ENCODE results near the gene CBR1. TPM values are rescaled to one million over a fixed set of nuclear protein-coding genes. Genes with fewer than 3 reads are reported as not detected.

The CBR1 gene
- polyA plus RNA-seq, 1 experiment: 157 TPM

- H3K4me3 ChIP-seq (ENCODE audit: low read depth, low read length): peak overlapping the region; percentile 99
- H3K36me3 ChIP-seq (ENCODE audit: control insufficient read depth, insufficient read depth, low read length): peaks cover 11% of the 10 kb centered on the region
- ChIA-PET CTCF (interaction anchor here (0.6 to 2.2 kb wide), 5 partner anchors 10 to 77 kb away, joined by 3 to 7 read pairs (median 3); no protein-coding TSS in a partner anchor), POLR2A (interaction anchor here (0.5 to 1.2 kb wide), 2 partner anchors 10 to 1330 kb away, joined by 3 to 13 read pairs; partner anchors contain the start of gene CBR1)
- DNase-seq (ENCODE audit: low read depth): no peak
- TF ChIP-seq CTCF (IDR thresholded peaks at IDR 0.05; ENCODE audit: insufficient read depth, low read depth, low read length): no peak
- H3K27me3 ChIP-seq (ENCODE audit: control insufficient read depth, insufficient read depth, low read length): no peaks in the 10 kb centered on the region
Measured at GRCh38 chr21:36059823-36060158, 10.0 kb upstream of the CBR1 start.

GRCh38 chr21:36060159-36060921 lies 9.5 kb upstream of the CBR1 start, which contains the start of gene SETD4:
Gene SETD4 (minus strand): TSS chr21:36060526. CDS start chr21:36058888, 1,638 bp downstream.
- CTCF ChIA-PET: interaction anchor here (0.8 to 2.2 kb wide), 4 partner anchors 46 to 77 kb away, joined by 3 to 7 read pairs (median 4); no protein-coding TSS in a partner anchor

GRCh38 chr21:36061445-36061844 lies 8.4 kb upstream of the CBR1 start:
- Histone ChIP-seq H3K36me3 (ENCODE audit: control insufficient read depth, insufficient read depth, low read length) (peaks cover 4% of the 10 kb centered on the region), H3K4me3 (ENCODE audit: low read depth, low read length) (no peak overlapping the region), H3K27me3 (ENCODE audit: control insufficient read depth, insufficient read depth, low read length) (no peaks in the 10 kb centered on the region)
- ChIA-PET POLR2A (no interaction called here), CTCF (interaction anchor here (1.0 kb wide), 1 partner anchor 51 kb away, joined by 3 read pairs; no protein-coding TSS in a partner anchor)
- no peak for TF ChIP-seq CTCF (IDR thresholded peaks at IDR 0.05; ENCODE audit: insufficient read depth, low read depth, low read length)
- DNase-seq (ENCODE audit: low read depth): no peak

More at GRCh38 chr21:36060159-36060921, 9.5 kb upstream of the CBR1 start, which contains the start of gene SETD4:
- Histone ChIP-seq H3K36me3 (ENCODE audit: control insufficient read depth, insufficient read depth, low read length) (peaks cover 10% of the 10 kb centered on the region), H3K27me3 (ENCODE audit: control insufficient read depth, insufficient read depth, low read length) (no peaks in the 10 kb centered on the region), H3K4me3 (ENCODE audit: low read depth, low read length) (peak within 1 kb of the TSS; percentile 99)
- POLR2A ChIA-PET: interaction anchor here (0.5 to 1.2 kb wide), 4 partner anchors 9 to 1330 kb away, joined by 3 to 13 read pairs (median 4); partner anchors contain the start of gene CBR1
- peak; percentile 76 for DNase-seq (ENCODE audit: low read depth)
- TF ChIP-seq CTCF (IDR thresholded peaks at IDR 0.05; ENCODE audit: insufficient read depth, low read depth, low read length): no peak

GRCh38 chr21:36063375-36064084 lies 6.3 kb upstream of the CBR1 start:
- no peak overlapping the region for H3K4me3 ChIP-seq (ENCODE audit: low read depth, low read length)
- ChIA-PET POLR2A (no interaction called here), CTCF (interaction anchor here (1.9 kb wide), 1 partner anchor 49 kb away, joined by 5 read pairs; no protein-coding TSS in a partner anchor)
- DNase-seq (ENCODE audit: low read depth): no peak
- no peaks in the 10 kb centered on the region for H3K36me3 ChIP-seq (ENCODE audit: control insufficient read depth, insufficient read depth, low read length)
- H3K27me3 ChIP-seq (ENCODE audit: control insufficient read depth, insufficient read depth, low read length): no peaks in the 10 kb centered on the region
- TF ChIP-seq CTCF (IDR thresholded peaks at IDR 0.05; ENCODE audit: insufficient read depth, low read depth, low read length): no peak

GRCh38 chr21:36064085-36064460 lies 5.8 kb upstream of the CBR1 start:
- ChIA-PET POLR2A (no interaction called here), CTCF (interaction anchor here (0.6 to 1.9 kb wide), 2 partner anchors 49 to 913 kb away, joined by 3 to 5 read pairs; no protein-coding TSS in a partner anchor)
- no peak for TF ChIP-seq CTCF (IDR thresholded peaks at IDR 0.05; ENCODE audit: insufficient read depth, low read depth, low read length)
- no peak for DNase-seq (ENCODE audit: low read depth)
- Histone ChIP-seq H3K4me3 (ENCODE audit: low read depth, low read length) (no peak overlapping the region), H3K36me3 (ENCODE audit: control insufficient read depth, insufficient read depth, low read length) (no peaks in the 10 kb centered on the region), H3K27me3 (ENCODE audit: control insufficient read depth, insufficient read depth, low read length) (no peaks in the 10 kb centered on the region)
